GM19328 (cell line): ENCODE results near the gene TFAP2A.

Source experiments
- ATAC-seq: cut with Tn5 transposase; IDR thresholded peaks from one replicate; pipeline ENCODE4 v1.9.1; 2021; ENCODE audit warnings: mild to moderate bottlenecking, moderate library complexity; ENCODE audit not compliant: unreplicated experiment

The TFAP2A gene

DNA sequence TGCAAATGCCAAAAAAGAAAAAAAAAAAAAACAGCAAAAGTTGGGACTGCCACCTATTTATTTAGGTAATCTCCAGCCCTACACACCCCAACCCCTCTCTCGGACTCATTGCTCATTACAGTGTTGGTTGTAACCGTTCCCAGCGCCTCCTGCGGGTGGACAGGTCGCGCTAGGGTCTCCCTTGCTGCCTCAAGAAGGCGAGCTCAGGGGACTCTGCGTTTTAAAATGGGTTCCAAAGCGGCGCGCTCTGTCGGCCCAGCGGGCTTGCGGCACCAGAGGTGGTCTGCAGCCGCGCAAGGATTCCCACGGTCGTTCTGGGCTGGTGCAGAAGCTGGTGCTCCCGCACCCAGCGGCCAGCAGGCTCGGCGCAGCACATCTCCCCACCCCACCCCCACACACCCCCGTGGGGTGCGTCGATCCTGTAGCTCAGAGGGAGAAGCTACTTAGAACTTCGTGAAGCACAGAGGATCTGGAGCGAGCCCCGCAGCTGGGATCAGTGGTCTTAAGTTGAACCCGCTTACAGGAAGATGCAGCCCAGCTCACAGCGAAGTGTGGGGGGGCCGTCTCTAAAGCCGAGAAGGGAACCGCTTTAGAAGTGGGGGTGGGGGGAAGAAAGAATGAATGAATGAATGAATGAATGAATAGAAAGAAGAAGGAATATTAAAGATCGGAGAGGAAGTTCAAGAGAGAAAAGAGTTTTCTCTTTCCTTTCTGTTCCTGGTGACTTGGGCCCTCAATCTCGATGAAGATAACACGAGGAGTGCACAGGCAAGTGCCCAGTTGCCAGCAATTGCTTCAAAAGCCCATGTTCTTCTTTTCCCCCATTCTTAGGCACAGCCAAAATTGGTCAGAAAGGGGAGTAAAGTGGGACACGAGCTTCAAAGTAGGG is 780 bp downstream of the TFAP2A start:
- ATAC-seq = no peak

DNA sequence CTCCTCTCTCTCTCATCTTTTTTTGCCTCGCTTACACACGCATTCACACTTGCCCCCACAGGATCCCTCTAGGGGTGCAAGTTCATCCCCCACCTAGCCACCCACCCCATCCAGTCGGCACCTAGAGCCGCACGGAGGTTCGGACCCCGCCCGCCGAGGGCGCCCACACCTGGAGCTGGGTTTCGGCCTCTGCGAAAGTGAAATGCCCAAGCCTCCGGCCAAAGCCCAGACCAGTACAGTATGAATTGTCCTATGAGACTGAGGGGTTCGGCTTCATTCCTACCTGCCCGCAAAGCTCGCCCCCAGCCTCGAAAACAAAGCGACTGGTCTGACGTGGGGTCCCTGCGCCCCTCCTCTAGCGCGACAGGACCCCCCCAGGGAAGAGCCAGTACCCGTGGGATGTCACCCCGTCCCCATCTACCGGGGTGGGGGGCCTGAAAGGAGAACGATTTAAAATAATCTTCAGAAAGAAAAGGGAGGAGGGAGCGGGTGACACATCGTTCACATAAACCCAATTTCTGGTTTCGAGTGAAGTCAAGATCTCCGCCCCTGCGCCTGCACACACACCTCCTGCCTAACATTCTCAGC is 1.5 kb downstream of the TFAP2A start:
- ATAC-seq = no peak

DNA sequence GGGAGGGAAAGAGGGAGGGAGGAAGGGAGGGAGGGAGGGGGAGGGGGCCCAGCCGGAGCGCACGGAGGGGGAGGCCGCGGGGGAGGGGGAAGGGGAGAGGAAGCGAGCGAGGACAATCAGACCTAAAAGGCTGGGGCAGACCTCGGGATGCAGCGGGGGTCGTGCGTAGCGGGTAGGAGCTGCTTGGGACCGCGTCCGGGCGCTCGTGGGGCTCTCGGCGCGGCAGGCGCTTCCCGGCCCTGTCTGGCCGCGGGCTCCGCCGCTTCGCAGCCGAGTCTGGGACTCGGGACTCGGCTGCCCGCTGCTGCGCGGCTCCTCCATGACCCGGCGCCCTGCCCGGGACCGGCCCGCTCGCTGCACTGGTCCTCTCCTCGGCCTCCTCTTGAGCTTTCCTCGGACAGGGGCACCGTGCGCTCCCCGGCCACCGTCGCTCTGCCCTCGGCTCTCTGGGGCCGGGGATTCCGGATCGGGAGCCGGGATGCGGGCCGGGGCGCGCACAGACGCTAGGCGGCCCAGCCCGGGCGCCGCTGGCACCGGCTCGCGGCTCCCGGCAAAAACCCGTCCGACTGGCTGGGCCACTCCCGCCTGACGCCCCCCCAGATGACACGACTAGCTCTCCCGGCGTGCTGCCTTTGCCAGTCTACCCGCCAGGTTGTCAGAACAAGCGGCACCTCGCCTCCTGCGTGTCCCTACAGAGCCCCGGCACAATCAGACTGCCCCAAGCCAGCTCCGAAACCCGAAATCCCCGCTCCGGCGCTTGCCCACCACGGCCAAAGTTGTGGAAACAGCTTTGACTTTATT is 2.2 kb downstream of the TFAP2A start:
- ATAC-seq = peak; percentile 34

DNA sequence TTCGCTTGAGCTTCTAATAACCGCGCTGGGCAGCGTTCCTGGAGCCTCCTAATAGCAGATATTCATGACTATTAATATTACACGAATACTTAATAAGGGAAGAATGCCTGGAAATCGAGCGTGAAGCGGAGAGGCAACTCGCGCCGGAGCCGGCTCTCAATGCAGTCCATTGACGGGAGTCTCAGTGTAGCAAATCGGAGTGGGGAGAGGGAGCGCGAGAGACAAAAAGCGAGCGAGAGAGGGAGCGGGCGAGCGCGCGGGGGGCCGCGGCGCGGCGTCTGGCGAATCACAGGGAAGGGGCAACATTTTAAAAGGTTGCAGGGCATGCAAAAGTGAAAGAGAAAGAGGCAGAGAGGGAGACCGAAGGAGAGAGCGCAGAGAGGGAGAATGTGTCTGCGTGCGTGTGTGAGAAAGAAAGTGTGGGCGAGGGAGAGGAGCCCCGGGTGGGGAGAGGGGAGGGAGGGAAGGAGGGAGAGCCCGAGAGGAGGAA is 2.9 kb downstream of the TFAP2A start:
- ATAC-seq = peak; percentile 52

DNA sequence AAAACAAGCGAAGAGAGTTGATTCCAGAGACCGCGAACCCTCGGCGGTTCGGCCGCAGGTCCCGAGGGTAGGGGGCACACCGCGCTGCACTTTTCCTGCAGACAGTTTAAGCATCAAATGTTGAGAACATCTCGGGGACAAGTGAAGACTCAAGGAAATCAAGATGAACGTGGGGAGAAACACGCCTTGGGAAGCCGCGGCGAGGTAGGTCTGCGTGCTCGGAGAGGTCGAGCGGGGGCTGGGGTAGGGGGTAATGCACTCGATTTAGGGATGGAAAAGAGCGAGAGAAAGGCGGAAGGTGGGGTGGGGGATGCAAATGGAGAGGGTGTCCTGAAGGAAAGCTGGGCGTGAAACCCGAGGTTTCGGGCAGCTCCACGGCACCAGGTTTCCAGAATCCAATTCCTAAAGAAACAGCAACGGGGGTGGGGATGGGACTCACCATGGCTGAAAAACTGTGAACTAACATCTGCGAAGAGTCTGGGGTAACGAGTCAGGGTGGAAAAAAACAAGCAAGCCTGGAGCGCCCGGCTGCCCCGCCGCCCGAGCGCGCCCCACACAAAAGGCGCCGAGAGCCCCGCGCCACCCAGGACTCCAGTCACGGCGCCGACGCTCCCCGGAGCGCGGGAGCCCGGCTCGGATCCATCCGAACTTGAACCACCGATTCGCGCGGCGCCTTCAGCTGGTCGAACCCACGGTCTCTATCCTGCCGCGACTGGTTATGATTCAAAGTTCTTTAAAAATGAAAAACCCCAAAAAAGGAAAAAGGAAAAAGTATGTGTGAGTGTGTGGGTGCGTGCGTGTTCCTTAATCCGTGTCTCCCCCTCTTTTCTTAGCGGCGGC is 3.5 kb downstream of the TFAP2A start:
- no peak for ATAC-seq

DNA sequence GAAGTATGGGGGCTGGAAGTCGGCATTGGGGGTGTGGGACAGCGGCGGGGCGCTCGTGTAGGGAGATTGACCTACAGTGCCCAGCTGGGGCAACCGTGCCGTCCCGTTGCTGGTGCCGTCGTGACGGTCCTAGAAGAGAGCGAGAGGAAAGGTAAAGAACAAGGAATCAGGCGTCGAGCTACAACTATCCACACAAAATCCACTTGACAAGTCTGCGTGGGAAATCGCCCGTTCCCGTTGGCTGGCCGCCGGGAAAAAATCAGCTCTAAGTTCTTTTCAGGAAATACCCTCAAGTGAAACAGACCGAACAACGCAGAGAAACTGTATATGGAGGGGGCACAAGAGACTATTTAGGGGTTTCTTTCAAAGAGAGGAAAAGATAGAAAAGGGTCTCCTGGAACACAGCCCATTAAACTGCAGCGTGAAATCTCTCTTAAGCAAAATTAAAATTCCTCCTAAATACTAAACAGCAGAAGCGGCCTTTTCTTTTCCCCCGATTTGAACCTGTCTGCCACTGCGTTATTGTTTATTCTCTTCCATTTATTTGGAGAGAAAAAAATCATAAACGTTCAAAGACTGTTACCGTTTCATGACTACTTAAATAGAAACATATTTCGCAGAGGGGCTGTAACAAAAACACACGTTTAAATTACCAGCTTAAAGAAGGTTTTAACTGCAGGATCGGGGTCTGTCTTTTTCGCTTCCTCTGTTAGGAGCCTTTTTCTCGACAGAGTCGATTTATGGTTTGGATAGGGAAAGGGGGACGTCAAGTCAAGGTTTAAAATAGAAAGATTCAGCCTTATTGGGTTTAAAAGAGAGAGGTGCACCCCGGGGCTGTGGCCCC is 4.4 kb downstream of the TFAP2A start:
- ATAC-seq = no peak

DNA sequence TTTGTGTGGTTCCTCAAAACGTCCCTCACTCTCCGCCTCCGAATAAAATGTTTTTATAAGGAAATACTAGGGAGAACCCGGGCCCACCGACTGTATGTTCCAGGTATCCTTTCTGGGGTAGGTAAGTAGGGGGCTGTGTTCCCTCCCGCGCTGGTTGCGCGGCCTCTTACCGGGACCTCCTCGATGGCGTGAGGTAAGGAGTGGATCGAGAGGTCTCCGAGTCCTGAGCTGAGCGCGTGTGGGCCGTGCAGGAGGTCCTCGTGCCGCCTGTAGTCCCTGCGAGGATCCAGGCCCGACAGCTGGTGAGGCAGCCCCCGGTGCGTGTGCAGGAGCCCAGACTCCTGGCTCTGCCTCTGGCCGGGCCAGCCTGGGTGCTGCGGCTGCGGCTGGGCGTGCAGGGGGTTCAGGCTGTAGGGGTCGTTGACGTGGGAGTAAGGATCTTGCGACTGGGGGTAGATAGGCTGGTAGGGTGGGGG is 5.1 kb downstream of the TFAP2A start:
- no peak for ATAC-seq

DNA sequence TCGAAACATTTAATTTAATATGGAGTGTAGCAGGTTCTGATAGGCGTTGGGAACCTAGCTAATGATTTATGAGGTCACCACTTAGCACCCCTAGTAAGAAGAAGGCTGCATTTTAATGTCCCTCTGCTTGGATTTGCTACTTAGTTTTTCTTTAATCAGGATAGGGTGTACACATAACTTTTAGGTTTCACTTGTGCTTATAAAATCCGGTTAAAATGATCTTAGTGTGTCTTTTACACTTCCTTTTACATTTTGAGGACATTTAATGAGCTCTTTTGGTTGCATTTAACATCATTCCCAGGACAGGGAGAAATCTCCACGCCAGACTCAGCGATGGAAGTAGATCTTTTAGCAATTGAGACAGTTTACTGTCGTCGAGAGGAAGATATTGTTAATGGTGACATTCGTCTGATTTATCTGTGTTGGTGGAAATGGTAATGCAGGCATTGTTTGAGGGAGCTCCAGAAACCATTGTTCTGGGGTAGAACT is 5.6 kb downstream of the TFAP2A start:
- no peak for ATAC-seq

DNA sequence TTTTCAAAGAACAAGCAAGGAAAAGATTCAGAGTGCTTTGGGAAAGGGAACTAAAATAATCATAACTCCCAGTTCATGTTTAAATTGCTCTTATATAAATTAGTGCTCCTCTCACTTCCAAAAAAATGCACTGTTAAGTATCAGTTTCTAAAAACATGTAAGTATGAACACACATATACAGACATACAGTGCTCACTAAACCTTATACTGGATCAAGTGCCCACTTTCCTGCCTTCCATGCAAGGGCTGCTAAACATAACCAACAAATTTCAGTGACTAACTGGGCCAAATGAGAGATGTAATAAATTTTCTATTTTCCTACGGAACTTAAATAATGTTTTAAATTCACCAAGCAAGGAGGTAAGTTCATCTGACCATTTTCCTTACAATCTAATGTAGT is 6.4 kb downstream of the TFAP2A start:
- ATAC-seq = no peak

DNA sequence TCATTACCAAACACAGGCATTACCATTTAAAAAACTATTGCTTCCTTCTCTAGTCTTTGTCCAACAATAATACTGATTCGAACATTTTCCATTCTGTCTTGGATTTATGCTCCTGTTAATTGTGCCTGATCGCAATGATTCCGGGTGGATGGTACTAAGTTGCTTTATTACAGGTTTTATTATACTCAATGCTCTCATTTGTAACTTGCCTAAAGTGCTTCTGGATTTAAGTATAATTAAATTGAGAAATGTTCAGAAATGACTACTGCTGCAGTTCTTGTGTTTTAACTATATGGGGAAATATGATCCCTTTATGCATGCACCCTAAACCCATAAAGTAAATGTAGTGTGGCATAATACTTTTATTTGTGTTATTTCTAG is 7.2 kb downstream of the TFAP2A start:
- ATAC-seq = no peak

DNA sequence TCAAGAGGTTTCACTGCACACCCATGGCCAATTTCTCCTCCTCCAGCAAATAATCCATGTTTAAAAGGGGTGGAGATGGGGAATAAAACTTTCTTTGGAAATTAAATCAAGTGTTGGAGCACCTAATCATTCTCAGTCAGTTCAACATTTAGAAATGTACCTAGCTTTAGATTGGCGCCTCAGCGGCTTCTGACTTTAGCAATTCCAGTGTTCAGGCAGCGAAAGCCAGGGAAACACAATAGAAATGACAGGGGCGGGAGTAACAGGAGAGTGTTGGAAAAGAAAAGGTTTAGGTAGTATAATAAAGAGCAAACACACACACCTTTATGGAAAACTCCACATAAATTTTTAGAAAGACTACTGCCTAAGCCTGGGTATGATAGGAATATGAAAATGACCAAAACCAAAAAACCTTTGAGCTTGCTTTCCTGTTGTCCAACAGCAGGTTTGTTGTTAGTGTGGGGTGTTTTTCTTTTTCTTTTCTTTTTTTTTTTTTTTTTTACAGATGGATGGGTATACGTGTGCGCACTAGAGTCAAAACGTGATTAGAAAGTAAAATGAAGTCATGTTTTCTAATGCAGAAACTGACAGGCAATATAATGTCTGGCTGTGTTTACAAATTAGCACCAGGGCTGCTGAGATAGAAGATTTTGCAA is 7.7 kb downstream of the TFAP2A start:
- ATAC-seq = no peak

DNA sequence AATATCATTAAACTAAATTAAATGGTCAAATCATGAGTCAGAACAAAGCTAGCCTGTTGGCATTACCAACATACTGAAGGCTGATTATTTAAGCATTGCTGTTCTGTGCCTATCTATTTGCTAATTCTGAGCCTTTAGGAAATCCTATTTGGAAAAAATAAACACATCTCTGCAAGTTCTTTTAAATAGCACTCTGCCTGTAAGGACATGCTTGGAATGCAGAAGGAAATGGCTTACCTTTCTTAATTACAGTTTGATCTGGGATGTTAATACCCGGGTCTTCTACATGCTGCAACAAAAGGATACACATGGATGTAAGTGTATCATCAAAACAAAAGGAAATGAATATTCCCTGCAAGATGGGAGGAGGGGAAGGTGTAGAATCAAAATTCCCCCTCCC is 8.3 kb downstream of the TFAP2A start:
- ATAC-seq = no peak

DNA sequence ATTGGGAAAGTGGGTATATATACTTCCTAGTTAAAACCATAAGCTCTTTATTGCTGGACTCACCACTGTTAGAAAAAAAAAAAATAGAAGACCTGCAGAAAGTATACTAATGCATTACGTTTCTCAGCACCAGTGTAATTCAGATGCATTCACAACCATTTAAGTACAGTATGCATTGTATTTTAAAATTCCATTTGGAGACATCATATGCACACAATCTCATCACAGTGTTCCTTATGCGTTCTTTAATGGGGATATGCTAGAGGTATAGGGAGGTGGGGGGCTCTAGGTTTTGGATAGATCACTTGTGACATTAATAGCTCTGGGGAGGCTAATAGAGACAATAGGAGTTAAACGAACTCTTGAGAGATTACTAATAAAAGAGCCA is 9.4 kb downstream of the TFAP2A start:
- ATAC-seq = no peak

DNA sequence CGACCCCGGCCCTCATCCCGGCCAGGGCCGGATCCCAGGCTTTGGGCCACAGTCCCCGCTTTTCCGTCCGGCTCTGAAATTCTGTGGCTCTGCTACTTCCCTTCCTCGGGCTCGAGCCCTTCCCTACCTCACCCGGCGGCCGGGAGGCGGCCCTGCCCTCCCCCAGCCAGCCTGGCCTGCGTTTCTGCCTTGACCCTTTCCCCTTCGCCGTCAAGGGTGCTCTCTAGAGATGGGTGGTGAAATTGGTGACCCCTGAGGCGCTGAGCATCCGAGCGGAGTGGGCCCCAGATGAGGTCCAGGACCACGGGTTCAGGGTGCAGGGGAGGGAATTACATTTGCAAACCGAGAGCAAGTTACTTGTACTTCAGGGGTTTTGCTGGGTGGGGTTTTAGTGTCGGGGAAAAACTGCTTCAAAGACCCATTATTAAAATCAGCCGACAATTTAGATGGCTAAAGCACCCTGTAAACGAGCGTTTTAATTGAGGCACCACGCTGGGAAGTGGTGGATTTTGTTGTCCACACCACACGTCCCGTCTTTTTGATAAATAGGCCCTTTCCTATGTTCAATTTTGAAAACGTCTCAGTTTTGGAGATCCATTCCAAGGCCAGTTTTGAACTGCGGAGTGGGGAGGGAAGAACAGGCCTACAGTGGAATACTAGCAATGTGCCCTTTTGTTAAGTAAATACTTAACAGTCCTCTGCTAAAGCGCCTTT is 9.9 kb downstream of the TFAP2A start:
- no peak for ATAC-seq

DNA sequence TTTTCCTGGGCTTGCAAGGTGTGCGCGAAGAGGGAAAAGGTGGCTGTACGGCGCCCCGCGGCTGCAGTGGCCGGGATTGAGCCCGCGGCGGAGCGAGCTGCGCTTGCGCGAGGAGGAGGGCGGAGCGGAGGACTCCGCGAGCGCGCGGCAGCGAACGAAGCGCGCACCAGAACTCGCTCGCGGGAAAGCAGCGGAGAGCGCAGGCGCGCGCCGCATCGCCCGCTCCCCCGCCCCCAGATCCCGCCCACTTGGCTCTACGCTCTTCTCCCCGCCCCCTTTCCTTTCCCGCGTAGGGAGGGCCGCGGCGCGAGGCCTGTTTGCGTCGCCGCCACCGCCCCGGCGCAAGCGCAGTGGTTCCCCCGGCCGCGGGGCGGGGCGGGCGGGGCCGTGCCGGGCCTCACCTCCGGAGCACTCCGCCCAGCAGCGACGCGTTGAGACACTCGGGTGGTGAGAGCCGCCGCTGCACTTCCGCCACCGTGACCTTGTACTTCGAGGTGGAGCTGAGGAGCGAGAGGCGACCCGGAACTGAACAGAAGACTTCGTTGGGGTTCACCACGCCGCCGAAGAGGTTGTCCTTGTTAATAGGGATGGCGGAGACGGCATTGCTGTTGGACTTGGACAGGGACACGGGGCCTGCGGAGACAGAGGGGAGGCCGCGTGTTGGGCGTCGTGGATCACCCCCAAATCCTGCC is 10.6 kb downstream of the TFAP2A start:
- ATAC-seq = peak; percentile 96

DNA sequence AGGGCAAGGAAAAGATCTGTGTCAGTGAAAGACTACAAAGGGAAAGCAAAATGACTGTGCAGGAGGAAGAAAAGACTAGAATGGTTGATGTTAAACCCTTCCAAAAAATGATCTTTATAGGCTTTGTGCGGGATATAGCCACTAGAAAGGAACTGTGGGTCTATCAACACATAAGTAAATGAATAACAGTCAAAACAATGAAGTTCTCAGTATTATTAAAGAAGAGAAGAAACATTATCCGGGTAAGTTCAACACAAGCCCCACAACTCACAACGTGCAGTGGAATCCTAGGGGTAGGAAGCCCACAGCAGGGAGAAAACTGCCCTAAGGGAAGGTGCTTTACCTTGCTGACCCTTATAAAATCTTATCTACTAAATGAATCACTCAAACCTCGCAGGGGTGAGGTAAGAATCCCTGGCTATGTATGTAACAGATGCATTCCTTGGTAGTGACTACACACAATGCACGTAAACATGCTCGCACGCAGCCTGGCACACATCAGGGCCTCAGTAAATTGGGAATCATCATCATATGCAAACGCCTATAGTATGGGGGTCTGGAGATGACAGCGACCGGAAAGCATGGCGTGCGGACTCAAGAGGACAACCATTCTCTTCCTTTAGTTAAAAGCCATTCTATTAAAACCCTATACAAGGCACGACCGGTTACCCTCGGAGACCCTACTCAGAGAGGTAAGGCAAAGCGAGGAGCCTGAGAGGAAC is 11.3 kb downstream of the TFAP2A start:
- ATAC-seq = peak; percentile 15

DNA sequence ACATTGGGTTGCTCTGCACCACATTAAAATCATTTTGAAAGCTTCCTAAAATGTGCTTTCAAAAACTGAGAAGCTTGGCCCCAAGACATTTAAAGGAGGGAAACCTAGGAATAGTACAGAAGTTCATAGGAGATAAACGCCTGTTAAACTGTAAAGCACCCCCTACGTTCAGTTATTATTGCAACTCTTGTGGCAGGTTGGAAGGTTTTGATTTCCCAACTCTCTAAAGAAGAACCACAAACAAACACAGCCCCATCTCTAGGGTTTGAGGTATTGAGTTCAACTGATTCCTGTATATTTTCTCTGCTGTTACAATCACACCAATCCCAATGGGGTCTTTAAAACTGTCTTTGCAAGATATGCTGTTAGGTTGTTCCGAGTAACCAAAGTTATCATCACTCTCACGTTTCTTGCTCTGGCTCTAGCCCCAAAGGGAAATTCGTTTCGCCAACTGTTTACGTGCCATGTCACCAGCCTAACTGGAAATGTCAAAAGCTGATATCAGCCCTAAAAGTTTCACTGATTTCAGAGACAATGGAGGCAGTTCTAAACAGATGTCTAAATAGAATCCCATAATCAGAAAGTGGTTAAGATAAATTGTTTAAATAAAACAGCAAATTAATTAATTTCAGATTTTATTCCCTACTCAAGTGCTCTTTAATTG is 12.1 kb downstream of the TFAP2A start:
- no peak for ATAC-seq
